IPS-18c (cell line): Measurements from ENCODE around the gene DNM3.
"Not testable (repeated sequence)": the region's sequence is repeated elsewhere in the genome, so short reads cannot be mapped to it uniquely, and the experiment has no call there.

Experiments
- H3K4me3 ChIP-seq: 2 replicates; pipeline ENCODE4 v1.7.0; 2013; ENCODE audit warnings: low read depth, mild to moderate bottlenecking, low read length, moderate library complexity; ENCODE audit not compliant: insufficient read depth
- H3K9me3 ChIP-seq: one replicate; pipeline ENCODE4 v1.6.1; 2013; ENCODE audit warnings: mild to moderate bottlenecking, low read length, moderate library complexity; ENCODE audit not compliant: control insufficient read depth, insufficient read depth

DNM3 gene

DNA sequence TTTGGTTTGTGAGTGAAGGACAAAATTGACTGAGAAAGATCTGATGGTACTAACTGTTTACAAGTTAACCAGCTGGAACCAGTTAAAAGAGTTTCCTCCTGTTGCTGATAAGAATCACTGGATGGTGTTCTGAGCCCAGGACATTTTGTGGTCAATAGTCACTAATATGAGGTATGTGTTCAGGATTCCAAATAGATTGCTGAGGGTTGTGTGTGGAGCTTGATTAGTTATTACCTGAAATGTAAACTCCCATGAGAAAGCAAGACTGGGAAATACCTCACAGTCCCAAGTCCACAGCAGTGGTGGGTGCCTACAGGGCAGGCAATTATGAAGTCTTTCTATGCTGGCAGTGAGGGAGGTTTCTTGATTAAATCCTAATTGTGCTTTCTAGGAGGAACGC, 164.6 kb downstream of the DNM3 start:
- Histone ChIP-seq H3K4me3 (no peak overlapping the region), H3K9me3 (no peaks in the 10 kb centered on the region)

DNA sequence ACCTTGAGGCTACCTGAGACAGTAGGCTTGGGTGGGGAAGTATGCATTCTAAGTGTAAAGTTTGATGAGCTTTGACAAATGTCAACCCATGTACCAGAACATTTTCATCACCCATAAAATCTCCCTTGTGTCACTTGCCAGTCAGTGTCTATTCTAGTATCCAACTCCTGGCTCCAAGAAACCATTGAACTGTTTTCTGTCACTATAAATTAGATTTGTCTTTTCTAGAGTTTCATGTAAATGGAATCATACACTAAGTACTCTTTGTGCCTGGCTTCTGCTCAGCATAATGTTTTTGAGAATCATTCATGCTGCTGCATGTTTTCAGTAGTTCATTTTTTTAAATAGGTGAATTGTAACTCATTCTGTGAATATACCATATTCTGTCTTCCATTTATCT, 165.4 kb downstream of the DNM3 start:
- H3K9me3 ChIP-seq, result no peaks in the 10 kb centered on the region
- H3K4me3 ChIP-seq, result no peak overlapping the region

DNA sequence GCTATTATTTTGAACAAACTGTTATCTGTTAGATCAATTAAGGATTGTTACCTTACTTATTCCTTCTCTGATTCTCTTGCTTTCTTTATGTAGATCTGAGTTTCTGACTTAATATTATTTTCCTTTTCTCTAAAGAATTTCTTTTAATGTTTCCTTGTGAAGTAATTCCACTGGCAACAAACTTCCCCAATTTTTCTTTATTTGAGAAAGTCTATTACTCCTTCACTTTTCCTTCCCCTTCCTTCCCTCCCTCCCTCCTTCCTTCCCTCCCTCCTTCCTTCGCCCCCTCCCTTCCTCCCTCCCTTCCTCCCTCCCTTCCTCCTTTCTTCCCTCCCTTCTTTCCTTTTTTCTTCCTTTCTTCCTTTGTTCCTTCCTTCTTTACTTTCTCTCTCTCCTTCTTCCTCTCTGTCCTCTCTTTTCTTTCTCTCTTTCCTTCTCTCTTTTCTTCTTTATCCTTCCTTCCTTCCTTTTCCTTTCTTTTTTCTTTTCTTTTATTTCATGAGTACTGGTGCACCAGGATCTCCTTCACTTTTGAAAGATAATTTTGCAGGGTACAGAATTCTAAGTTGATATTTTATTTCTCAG, 177.5 kb downstream of the DNM3 start:
- no peaks in the 10 kb centered on the region for H3K9me3 ChIP-seq
- no peak overlapping the region for H3K4me3 ChIP-seq

DNA sequence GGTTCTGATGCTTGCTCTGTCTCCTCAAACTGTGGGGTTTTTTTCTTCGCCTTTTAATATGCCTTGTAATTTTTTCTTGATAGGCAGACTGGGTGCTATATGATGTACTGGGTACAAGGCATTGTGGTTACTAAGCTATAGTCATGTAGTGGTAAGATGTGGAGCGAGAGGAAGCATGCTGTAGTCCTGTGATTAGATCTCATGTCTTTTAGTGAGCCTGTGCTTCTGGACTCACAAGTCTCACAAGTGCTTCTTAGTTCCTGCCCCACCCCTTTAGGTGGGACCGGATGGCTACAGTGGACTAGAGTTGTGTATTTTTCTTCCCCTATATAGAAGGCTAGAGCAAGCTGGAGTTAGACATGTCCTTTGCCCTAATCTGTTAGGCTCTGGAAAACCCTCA, 178.7 kb downstream of the DNM3 start:
- Histone ChIP-seq H3K9me3 (no peaks in the 10 kb centered on the region), H3K4me3 (no peak overlapping the region)

DNA sequence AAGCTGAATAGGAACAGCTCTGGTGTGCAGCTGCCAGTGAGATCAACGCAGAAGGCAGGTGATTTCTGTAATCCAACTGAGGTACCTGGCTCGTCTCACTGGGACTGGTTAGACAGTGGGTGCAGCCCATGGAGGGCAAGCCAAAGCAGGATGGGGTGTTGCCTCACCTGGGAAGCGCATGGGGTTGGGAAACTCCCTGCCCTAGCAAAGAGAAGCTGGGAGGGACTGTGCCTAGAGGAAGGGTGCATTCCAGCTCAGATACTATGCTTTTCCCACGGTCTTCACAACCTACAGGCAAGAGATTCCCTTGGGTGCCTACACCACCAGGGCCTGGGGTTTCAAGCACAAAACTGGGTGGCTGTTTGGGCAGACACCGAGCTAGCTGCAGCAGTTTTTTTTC, 183.2 kb downstream of the DNM3 start:
- no peak overlapping the region for H3K4me3 ChIP-seq
- no peaks in the 10 kb centered on the region for H3K9me3 ChIP-seq

DNA sequence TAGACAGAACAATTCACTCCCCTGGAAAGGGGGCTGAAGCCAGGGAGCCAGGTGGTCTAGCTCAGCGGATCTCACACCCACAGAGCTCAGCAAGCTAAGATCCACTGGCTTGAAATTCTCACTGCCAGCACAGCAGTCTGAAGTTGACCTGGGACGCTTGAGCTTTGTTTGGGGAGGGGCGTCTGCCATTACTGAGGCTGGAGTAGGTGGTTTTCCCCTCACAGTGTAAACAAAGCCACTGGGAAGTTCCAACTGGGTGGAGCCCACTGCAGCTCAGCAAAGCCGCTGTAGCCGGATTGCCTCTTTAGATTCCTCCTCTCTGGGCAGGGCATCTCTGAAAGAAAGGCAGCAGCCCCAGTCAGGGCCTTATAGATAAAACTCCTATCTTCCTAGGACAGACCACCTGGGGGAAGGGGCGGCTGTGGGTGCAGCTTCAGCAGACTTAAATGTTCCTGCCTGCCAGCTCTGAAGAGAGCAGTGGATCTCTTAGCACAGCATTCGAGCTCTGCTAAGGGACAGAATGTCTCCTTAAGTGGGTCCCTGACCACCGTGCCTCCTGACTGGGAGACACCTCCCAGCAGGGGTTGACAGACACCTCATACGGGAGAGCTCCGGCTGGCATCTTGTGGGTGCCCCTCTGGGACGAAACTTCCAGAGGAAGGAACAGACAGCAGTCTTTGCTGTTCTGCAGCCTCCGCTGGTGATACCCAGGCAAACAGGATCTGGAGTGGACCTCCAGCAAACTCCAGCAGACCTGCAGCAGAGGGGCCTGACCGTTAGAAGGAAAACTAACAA, 183.8 kb downstream of the DNM3 start:
- H3K9me3 ChIP-seq, H3K4me3 ChIP-seq: not testable (repeated sequence)

DNA sequence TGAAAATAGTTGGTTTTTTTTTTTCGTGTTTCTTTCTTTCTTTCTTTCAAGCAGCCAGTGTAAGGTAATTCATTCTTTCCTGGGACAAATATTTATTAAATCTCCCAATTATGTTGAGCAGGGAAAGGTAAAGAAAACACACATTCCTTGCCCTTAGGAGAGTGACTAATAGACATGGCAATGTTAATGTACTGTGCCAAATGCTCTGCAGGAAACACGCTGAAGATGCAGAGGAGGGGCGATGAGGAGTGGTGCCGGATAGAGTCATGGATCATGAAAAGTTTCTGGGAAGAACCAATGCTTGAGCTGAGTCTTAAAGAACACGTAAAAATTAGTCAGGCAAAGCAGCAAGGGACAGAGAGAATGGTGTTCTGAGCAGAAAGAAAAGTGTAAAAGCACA, 199.2 kb downstream of the DNM3 start:
- Histone ChIP-seq H3K9me3 (no peaks in the 10 kb centered on the region), H3K4me3 (no peak overlapping the region)

DNA sequence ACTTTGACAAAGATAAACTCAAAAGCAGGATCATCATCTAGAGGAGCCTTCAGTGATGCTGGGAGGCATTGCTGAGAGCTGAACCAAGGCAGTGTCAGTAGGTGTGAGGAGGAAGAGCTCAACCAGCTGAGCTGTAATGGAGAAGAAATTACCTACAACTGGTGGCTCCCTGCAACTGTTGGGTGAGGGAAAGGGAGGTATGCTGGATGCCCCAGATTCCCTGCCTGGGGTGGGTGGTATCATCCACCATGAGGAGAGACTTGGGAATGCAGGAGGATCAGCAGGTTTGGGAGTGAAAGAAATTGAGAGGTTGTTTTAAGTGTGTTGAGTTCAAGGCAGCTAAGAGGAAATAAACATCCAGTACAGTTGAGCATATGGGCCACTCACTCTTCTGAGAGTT, 199.8 kb downstream of the DNM3 start:
- Histone ChIP-seq H3K4me3 (no peak overlapping the region), H3K9me3 (no peaks in the 10 kb centered on the region)

DNA sequence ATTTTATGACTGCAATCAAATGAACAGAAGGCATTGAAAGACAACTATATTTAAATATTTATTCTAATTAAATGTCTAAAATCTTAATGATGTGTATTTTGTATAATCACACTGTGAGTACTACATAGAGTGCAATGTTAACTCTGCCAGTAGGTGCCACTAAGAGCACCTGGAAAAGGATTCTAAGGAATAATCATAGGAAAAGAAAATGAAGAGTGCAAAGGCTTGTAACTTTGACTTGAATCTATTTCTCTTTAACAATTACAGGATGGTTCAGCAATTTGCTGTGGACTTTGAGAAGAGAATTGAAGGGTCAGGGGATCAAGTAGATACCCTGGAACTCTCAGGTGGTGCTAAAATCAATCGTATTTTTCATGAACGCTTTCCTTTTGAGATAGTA, 200.4 kb downstream of the DNM3 start:
- H3K9me3 ChIP-seq, result no peaks in the 10 kb centered on the region
- no peak overlapping the region for H3K4me3 ChIP-seq

DNA sequence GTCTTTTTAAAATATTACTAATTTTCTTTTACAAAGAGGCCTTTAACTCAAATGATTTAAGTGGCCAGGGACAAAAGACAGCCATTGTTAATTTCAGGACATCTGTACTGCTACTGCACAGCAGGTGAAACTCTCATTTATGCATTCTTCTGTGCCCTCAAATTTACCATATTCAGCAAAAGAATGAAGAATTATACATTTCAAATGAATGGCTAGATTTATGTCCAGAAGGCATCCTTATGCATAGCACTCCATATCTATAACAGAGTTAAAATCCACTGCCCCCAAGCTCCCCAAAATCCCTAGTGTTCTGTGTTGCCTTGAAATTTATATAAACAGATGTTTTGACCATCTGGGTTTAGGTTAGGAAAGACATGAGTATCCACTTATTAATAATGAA, 202.6 kb downstream of the DNM3 start:
- Histone ChIP-seq H3K9me3 (no peaks in the 10 kb centered on the region), H3K4me3 (no peak overlapping the region)

DNA sequence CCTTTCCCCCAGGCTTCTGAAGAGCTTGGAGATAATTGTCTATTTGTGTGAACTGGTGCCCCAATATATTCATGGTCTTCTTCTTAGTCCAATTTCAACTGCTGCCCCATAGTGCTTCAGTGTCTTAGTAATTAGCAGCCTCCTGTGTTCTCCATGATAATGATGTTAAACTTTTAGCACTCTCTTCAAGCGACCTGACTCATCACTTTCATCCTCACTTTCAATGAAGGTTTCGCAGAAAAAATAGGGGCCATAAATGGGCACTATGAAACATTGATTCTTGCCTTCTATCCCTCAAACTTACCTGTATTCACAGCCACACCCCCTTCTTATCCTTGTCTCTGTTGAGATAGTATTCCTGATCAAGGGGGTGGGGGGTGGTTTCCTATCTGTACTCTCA, 210.6 kb downstream of the DNM3 start:
- Histone ChIP-seq H3K9me3 (peaks cover 2% of the 10 kb centered on the region), H3K4me3 (no peak overlapping the region)

DNA sequence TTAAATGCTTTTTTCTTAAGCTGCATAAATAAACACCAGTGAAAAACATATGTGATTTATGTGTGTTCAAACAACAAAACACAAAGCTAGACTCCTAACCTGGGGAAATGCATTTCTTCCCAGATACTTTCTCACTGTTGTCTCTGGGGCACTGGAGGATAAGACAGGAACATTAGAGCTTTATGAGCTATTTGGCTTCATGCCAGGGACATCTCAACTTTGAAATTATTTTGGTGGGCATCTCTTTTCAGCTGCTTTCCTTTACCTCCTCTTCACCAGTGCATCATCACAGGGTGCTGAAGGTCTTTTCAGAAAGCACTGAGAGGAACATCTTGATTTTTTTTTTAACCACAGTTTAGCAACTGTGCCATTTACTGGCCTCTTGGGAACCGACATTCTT, 212.9 kb downstream of the DNM3 start:
- H3K9me3 ChIP-seq, result peaks cover 2% of the 10 kb centered on the region

DNA sequence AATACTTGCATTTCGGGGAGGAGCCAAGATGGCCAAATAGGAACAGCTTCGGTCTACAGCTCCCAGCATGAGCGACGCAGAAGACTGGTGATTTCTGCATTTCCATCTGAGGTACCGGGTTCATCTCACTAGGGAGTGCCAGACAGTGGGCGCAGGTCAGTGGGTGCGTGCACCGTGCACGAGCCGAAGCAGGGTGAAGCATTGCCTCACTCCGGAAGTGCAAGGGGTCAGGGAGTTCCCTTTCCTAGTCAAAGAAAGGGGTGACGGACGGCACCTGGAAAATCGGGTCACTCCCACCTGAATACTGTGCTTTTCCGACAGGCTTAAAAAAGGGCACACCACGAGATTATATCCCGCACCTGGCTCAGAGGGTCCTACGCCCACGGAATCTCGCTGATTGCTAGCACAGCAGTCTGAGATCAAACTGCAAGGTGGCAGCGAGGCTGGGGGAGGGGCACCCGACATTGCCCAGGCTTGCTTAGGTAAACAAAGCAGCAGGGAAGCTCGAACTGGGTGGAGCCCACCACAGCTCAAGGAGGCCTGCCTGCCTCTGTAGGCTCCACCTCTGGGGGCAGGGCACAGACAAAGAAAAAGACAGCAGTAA, 214.6 kb downstream of the DNM3 start:
- H3K4me3 ChIP-seq, H3K9me3 ChIP-seq: not testable (repeated sequence)

More for the DNA sequence above, 212.9 kb downstream of the DNM3 start:
- no peak overlapping the region for H3K4me3 ChIP-seq

DNA sequence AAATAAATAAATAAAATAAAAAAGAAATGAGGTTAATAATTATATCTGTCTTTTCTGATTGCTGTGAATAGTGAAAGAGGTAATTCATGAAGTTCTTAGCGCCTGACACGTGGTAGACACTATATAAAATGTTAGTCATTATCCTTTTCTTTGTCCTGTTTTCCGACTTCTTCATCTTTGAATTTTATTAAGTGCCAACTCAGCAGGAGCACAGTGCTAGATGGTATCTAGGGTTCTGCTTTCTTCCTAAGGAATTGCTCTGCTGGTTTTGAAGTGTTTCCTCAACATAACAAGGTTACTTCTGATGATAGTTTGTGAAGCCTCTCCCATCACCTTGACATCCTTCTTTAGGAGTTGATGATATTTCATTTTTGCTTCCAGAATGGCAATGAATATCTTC, 227.0 kb downstream of the DNM3 start:
- Histone ChIP-seq H3K4me3 (no peak overlapping the region), H3K9me3 (no peaks in the 10 kb centered on the region)

DNA sequence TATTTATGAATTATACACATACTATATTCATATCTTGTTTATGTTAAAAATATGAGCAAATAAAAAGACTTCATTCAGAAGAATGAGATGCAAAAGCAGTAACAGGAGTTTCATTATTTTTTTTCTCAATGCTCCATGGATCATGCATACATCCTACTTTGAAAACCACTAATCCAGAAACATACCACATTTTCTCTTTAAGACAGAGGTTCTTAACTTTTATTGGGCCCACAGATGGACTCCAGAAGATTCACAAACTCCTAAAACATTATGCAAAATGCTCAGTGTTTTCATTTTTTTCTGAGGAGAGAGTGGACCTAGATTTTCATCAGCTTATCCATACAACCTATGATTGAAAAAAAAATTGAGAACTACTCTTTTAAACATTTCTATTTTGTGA, 227.8 kb downstream of the DNM3 start:
- Histone ChIP-seq H3K9me3 (no peaks in the 10 kb centered on the region), H3K4me3 (no peak overlapping the region)

DNA sequence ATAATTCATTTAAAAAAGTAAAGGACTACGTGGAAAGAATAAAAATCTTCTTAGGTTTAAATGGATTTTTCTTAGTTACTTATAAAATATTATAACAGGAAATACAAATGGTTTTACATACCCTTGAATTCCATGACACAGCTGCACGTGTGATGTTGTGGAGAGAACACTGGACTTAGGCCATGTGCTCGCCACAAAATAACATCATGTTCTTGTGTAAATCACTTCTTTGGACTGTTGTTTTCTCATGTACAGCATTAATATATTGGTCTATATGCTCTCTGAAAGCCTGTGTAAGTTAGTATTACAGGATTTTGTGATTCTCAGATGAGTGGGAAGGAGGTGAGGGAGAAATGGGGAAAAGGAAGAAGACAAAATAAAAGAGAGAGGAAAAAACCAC, 228.2 kb downstream of the DNM3 start:
- Histone ChIP-seq H3K9me3 (no peaks in the 10 kb centered on the region), H3K4me3 (no peak overlapping the region)

DNA sequence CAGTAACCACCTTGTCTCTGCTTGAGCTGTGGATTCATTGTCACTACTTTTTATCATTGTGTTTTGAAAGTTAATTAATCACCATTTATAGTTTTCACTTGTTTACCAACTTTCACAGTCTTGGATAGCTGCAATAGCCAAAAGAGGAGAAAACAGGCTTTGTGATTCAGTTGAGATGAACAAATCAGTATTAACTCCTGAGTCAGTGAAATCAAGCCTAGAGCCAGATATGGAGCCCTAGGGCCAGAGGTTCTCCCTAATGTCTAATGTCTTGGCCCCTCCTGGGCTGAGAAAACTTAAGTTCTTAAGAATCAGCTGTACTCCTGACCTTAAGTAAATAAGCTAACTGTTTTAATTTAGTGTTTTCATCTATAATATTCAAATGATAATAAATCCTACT, 228.8 kb downstream of the DNM3 start:
- no peak overlapping the region for H3K4me3 ChIP-seq
- H3K9me3 ChIP-seq, result no peaks in the 10 kb centered on the region

DNA sequence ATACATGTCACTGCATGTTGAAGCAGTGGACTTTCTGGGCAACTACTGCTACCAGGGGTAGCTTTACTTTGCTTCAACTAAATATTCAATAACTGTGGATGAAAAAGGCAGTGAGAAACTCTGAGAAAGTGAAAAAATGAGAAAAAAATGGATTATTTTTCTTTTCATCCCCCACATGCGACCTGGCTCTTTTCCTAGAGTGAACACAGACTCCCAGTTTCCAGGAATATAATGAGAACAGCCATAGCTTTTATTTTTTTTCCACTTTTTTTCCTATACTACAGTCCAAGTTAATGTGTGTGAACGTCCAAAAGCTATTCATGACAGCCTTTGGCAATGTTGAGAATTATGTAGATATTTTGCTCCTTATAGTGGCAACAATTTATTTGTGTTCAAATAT, 230.4 kb downstream of the DNM3 start:
- Histone ChIP-seq H3K4me3 (no peak overlapping the region), H3K9me3 (no peaks in the 10 kb centered on the region)
